A673 (cell line): ENCODE results near the gene TDRD15. TPM values are rescaled to one million over a fixed set of nuclear protein-coding genes. Genes with fewer than 3 reads are reported as not detected.

ENCODE experiments used
- BruUV-seq: library from RNA; stranded (reverse); fragments of 400-500 nt; replicated peaks from 2 replicates; lab custom pipeline; 2021; lab: Mats Ljungman, UMichigan
- CTCF ChIA-PET: fragments of 300-600 bp; sonication (Branson Sonifier 250); formaldehyde crosslinking; loops from one replicate; lab custom pipeline; 2022; ENCODE audit warnings: antibody characterized with exemption; lab: Charles Lee
- POLR2A ChIA-PET: fragments of 300-600 bp; sonication (Branson Sonifier 250); formaldehyde crosslinking; loops from one replicate; lab custom pipeline; 2022; ENCODE audit warnings: antibody characterized with exemption; ENCODE audit not compliant: low non-redundant PET; lab: Charles Lee
- DNase-seq: peaks from one replicate; pipeline ENCODE4 v3.0.0-alpha.2; 2015; ENCODE audit warnings: low spot score
- H3K27ac ChIP-seq: fragments of 200-600 bp; sonication (generic); 2 replicates; pipeline ENCODE4 v1.5.1; 2016; ENCODE audit warnings: mixed run types, low read depth, mild to moderate bottlenecking, mixed read lengths, antibody characterized with exemption, low read length; ENCODE audit not compliant: poor library complexity, severe bottlenecking
- H3K27me3 ChIP-seq: fragments of 200-600 bp; sonication (generic); replicated peaks from 2 replicates; pipeline ENCODE4 v1.6.1; 2017; ENCODE audit warnings: mixed run types, low read depth, mild to moderate bottlenecking, mixed read lengths, antibody characterized with exemption, low read length; ENCODE audit not compliant: insufficient read depth, poor library complexity
- H3K36me3 ChIP-seq: fragments of 200-600 bp; sonication (generic); 2 replicates; pipeline ENCODE4 v1.6.1; 2016; ENCODE audit warnings: mixed run types, mild to moderate bottlenecking, mixed read lengths, antibody characterized with exemption, low read length; ENCODE audit not compliant: insufficient read depth, poor library complexity, severe bottlenecking
- H3K4me1 ChIP-seq: fragments of 200-600 bp; sonication (generic); 2 replicates; pipeline ENCODE4 v1.6.1; 2017; ENCODE audit warnings: mixed run types, mild to moderate bottlenecking, mixed read lengths, antibody characterized with exemption, low read length; ENCODE audit not compliant: insufficient read depth, poor library complexity, severe bottlenecking
- H3K4me3 ChIP-seq: fragments of 200-600 bp; sonication (generic); 2 replicates; pipeline ENCODE4 v1.5.1; 2016; ENCODE audit warnings: low read depth, mixed run types, mild to moderate bottlenecking, mixed read lengths, low read length; ENCODE audit not compliant: poor library complexity, severe bottlenecking
- H3K9me3 ChIP-seq: fragments of 200-600 bp; sonication (generic); 2 replicates; pipeline ENCODE4 v1.6.1; 2016; ENCODE audit warnings: mixed run types, low read depth, mild to moderate bottlenecking, mixed read lengths, antibody characterized with exemption, low read length; ENCODE audit not compliant: poor library complexity, severe bottlenecking
- EZH2 ChIP-seq: fragments of 200-600 bp; sonication (generic); IDR thresholded peaks from 2 replicates; pipeline ENCODE4 v1.6.1; 2017; ENCODE audit warnings: borderline replicate concordance, low read depth, mild to moderate bottlenecking, mixed read lengths, antibody characterized with exemption, low read length; ENCODE audit not compliant: poor library complexity, severe bottlenecking
- intact Hi-C: fragments of 100-400 bp; cut with micrococcal nuclease; formaldehyde crosslinking; loops from one replicate; pipeline ENCODE4 v1.10.0; 2022; ENCODE audit not compliant: unreplicated experiment
- total RNA-seq: library from RNA; stranded (reverse); gene quantifications from 2 replicates; pipeline ENCODE4 v1.2.3, GENCODE V29; 2021
- TF ChIP-seq, protein P1 (sequence below): fragments of 300-800, 200-600 bp; sonication (generic); conservative IDR thresholded peaks from 2 replicates; pipeline ENCODE4 v1.5.1; 2017; ENCODE audit warnings: low read depth, mild to moderate bottlenecking, antibody characterized with exemption, low read length, moderate library complexity, mixed read lengths

TDRD15 gene
- total RNA-seq, 1 experiment from 2014 or later = not detected

DNA sequence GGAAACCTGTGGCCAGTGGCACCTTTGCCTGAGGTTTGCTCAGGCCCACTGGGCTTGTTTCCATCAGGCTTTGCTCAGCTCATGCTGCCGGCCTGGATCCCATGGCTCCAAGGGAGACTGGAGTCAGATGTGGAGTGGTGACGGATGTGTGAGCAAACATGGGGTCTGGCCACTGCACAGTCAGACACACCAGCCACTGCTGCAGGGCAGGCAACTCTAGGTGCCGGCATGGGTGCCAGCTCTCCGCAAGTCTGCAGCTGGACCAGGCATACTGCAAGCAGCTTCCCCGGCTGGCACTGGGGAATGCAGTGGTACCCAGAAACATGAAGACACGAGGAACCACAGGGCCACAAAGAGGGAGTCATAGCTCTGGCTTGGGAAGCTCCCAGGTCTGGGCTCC, 37.4 kb downstream of the TDRD15 start:
- CTCF ChIA-PET = no interaction called here

DNA sequence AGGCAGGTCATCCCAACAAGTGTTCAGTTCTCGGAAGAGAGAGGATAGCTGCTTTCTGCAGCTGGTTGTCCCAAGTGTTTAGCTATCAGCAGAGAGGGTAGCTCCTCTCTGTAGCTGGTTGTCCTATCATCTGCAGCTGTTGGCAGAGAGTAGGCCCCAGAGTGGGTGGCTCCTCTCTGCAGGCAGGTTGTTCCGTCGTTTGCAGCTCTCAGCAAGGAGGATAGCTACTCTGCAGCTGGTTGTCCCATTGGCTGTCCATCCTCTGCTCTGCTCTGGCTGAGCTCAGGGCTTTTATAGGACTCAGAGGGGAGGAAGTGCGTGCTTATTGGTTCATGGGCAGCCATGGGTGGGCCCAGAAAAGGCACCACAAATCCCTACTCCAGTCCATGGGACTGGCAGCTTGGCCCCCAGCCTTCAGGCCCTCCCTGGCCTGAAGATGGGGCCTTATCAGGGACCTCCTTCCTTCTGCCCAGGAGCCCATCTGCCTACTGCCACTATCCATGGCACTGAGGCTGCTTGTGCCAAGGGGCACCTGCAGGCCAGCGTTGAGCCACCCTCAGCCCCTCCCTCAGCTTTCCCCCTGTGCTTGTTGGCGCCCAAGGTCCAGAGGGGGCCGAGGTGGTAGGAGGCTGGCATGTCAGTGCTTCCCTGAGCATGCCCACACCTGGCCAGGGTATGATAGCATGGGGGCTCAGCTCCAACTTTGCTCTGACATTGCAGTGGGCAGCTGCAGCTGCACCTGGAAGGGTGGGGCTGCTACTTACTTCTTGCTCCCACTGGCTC, 38.3 kb downstream of the TDRD15 start:
- H3K9me3 ChIP-seq = no peaks in the 10 kb centered on the region
- H3K4me3 ChIP-seq = no peak overlapping the region
- no peaks in the 10 kb centered on the region for H3K27me3 ChIP-seq
- no peak for DNase-seq
- ChIA-PET CTCF (no interaction called here), POLR2A (no interaction called here)
- no TSS peak for BruUV-seq
- intact Hi-C loops = no loop called here
- no peaks in the 10 kb centered on the region for H3K36me3 ChIP-seq
- no peak for TF ChIP-seq EZH2
- TF ChIP-seq, protein P1, sequence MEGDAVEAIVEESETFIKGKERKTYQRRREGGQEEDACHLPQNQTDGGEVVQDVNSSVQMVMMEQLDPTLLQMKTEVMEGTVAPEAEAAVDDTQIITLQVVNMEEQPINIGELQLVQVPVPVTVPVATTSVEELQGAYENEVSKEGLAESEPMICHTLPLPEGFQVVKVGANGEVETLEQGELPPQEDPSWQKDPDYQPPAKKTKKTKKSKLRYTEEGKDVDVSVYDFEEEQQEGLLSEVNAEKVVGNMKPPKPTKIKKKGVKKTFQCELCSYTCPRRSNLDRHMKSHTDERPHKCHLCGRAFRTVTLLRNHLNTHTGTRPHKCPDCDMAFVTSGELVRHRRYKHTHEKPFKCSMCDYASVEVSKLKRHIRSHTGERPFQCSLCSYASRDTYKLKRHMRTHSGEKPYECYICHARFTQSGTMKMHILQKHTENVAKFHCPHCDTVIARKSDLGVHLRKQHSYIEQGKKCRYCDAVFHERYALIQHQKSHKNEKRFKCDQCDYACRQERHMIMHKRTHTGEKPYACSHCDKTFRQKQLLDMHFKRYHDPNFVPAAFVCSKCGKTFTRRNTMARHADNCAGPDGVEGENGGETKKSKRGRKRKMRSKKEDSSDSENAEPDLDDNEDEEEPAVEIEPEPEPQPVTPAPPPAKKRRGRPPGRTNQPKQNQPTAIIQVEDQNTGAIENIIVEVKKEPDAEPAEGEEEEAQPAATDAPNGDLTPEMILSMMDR = no peak
- no peak overlapping the region for H3K27ac ChIP-seq
- no peaks in the 10 kb centered on the region for H3K4me1 ChIP-seq

More for the DNA sequence above, 37.4 kb downstream of the TDRD15 start:
- H3K27ac ChIP-seq = no peak overlapping the region
- H3K4me1 ChIP-seq = no peaks in the 10 kb centered on the region
- BruUV-seq = no TSS peak
- H3K27me3 ChIP-seq = no peaks in the 10 kb centered on the region
- DNase-seq = no peak
- no peak overlapping the region for H3K4me3 ChIP-seq
- intact Hi-C loops = no loop called here
- no peaks in the 10 kb centered on the region for H3K36me3 ChIP-seq
- TF ChIP-seq, protein P1 = no peak
- TF ChIP-seq EZH2 = no peak
- POLR2A ChIA-PET = no interaction called here
- no peaks in the 10 kb centered on the region for H3K9me3 ChIP-seq

DNA sequence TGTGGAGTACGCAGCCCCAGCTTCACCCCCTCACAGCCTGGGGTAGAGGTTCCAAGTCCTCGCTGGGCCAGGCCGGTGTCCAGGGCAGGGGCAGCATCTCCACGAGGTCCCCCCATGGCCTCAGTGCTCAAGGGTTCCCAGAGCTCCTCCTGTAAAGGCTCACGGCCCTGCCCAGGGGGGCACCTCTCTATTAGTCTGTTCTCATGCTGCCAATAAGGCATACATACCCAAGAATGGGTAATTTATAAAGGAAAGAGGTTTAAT, 38.8 kb downstream of the TDRD15 start:
- H3K4me3 ChIP-seq = no peak overlapping the region
- intact Hi-C loops = no loop called here
- no peaks in the 10 kb centered on the region for H3K27me3 ChIP-seq
- CTCF ChIA-PET = no interaction called here
- no peaks in the 10 kb centered on the region for H3K36me3 ChIP-seq
- no peak for TF ChIP-seq EZH2
- TF ChIP-seq, protein P1 = no peak
- no peak for DNase-seq
- POLR2A ChIA-PET = no interaction called here
- H3K27ac ChIP-seq = no peak overlapping the region
- H3K9me3 ChIP-seq = no peaks in the 10 kb centered on the region
- H3K4me1 ChIP-seq = no peaks in the 10 kb centered on the region
- BruUV-seq = no TSS peak
